Muscle layer of duodenum (tissue), 2 donors: ENCODE measurements around the gene PRAMEF18.
"Not testable (repeated sequence)": the region's sequence is repeated elsewhere in the genome, so short reads cannot be mapped to it uniquely, and the experiment has no call there.

ENCODE experiments used
- H3K27ac ChIP-seq: one replicate; pipeline ENCODE4 v1.7.0; 2013; ENCODE audit warnings: mild to moderate bottlenecking, low read length
- H3K27me3 ChIP-seq: one replicate; pipeline ENCODE4 v1.7.0; 2013; ENCODE audit warnings: low read depth, mild to moderate bottlenecking, control low read depth, low read length
- H3K36me3 ChIP-seq, 2 donors: one replicate each; pipeline ENCODE4 v1.7.0; 2013; ENCODE audit warnings: low read length in 2 of 2, control low read depth in 1 of 2, mild to moderate bottlenecking in 1 of 2; ENCODE audit not compliant: insufficient read depth in 2 of 2, control insufficient read depth in 1 of 2
- H3K4me1 ChIP-seq, 2 donors: one replicate each; pipeline ENCODE4 v1.7.0; 2013; ENCODE audit warnings: low read length in 2 of 2, mild to moderate bottlenecking in 2 of 2, control low read depth in 1 of 2, moderate library complexity in 1 of 2; ENCODE audit not compliant: insufficient read depth in 2 of 2, control insufficient read depth in 1 of 2
- H3K4me3 ChIP-seq, 2 donors: one replicate each; pipeline ENCODE4 v1.7.0; 2013; ENCODE audit warnings: low read length in 2 of 2, low read depth in 1 of 2, mild to moderate bottlenecking in 1 of 2
- H3K9me3 ChIP-seq, 2 donors: one replicate each; pipeline ENCODE4 v1.7.0; 2013; ENCODE audit warnings: low read length in 2 of 2, control low read depth in 1 of 2, mild to moderate bottlenecking in 1 of 2; ENCODE audit not compliant: control insufficient read depth in 1 of 2
- donor health status: healthy.

PRAMEF18 gene, protein sequence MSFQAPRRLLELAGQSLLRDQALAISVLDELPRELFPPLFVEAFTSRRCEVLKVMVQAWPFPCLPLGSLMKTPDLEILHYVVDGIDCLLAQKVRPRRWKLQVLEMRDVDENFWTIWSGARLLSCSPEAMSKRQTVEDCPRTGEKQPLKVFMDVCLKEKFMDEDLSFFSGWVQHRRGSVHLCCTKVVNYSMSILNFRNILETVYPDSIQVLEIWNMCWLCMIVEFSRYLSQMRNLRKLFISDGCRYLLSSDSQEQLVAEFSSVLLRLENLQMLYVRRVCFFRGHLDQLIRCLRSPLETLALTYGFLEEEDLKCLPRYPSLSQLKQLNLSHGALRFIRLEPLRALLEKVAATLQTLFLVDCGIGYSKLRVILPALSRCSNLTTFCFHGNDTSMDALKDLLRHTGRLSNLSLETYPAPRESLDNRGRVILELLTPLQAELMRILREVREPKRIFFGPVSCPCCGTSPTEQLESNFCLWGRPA

DNA sequence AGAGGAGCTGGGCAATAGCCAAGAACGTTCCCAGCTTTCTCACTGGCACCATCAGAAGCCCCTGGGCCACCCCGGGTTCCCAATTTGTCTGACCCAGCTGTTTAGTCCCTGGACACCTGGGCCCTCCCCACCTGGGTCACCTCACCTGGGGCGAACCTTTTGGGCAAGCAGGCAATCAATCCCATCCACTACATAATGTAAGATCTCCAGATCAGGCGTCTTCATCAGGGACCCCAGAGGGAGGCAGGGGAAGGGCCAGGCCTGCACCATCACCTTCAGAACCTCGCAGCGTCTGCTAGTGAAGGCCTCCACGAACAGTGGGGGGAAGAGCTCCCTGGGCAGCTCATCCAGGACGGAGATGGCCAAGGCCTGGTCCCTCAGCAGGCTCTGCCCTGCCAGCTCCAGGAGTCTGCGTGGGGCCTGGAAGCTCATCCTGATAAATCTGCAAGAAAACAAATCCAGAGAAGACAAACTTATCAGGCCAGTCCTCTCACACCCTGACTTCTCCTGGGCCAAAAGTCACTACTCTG is at the start of gene PRAMEF18:
Gene PRAMEF18, minus strand, starts transcription at position 480 of the 530 bp plus-strand sequence. Its CDS starts 48 bp downstream, at position 432.
- H3K27ac ChIP-seq, H3K36me3 ChIP-seq, H3K4me1 ChIP-seq, H3K9me3 ChIP-seq, H3K4me3 ChIP-seq, H3K27me3 ChIP-seq: not testable (repeated sequence)

DNA sequence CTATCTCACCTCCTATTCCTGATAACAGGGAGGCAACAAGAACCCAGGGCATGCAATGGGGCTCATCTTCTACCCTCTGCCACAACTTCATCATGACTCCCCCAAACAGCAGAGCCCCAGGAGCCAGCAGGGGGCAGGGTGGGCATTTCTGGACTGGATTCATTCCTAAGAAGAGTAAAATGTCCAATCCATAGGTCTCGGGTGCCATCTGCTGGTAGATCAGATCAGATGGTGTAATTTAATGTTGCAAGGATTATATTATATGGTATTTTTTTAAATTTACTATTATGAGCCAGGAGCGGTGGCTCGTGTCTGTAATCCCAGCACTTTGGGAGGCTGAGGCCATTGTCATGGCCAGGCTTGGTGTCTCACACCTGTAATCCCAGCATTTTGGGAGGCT is 39.2 kb upstream of the PRAMEF18 start:
- H3K4me1 ChIP-seq, H3K36me3 ChIP-seq, H3K27ac ChIP-seq, H3K9me3 ChIP-seq, H3K4me3 ChIP-seq, H3K27me3 ChIP-seq: not testable (repeated sequence)

DNA sequence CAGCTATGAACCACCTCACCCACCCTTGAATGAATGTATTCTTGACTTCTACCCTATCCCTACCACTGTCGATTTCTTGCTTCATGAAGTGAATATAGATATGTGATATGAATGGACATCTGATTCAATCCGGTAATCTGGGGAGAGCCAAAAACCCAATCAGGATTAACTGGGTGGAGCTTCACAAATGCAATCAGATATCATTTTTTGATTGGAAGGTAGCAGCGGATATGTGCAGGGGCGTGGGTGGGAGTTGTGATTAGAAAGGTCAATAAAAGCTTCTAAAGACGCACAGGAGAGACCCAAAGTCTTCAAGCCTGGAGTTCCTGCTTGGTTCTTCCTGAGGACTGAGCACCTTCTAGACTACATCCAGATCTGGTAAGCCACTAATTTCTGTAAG is 27.9 kb upstream of the PRAMEF18 start, which contains the start of gene PRAMEF5:
Gene PRAMEF5, plus strand, starts transcription at position 301 of the 400 bp plus-strand sequence. CDS start 5,071 bp downstream, outside the sequence.
- H3K4me1 ChIP-seq, H3K4me3 ChIP-seq, H3K9me3 ChIP-seq, H3K27ac ChIP-seq, H3K27me3 ChIP-seq, H3K36me3 ChIP-seq: not testable (repeated sequence)

DNA sequence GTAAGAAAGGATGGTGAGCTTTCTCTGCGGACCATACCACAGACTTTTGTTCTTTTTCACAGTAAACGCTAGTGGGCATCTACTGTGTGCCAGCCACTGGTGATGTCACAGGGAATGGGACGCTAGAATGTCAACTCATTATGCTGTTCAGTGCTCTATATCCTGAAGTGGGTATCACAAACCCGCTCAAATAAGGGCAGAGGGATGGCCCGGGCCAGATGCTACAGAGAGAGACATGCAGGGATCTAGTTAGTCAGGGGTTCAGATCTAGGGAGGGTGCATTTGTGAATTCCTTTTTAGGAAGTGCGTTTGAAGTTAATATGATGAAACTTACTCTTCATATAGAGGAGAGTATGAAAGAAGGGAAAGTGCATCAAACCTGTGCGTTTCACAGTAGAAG is 21.2 kb upstream of the PRAMEF18 start:
- H3K27me3 ChIP-seq, H3K36me3 ChIP-seq, H3K4me1 ChIP-seq, H3K4me3 ChIP-seq, H3K27ac ChIP-seq, H3K9me3 ChIP-seq: not testable (repeated sequence)

DNA sequence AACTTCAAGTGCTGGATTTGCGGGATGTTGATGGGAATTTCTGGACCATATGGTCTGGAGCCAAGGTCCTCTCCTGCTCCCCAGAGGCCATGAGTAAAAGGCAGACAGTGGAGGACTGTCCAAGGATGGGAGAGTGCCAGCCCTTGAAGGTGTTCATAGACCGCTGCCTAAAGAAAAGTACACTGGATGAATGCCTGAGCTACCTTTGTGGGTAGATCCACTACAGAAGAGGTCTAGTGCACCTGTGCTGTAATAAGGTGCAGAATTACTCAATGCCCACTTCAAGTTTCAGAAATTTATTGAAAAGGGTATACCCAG is 20.6 kb upstream of the PRAMEF18 start:
- not testable (repeated sequence) for H3K27me3 ChIP-seq, H3K36me3 ChIP-seq, H3K27ac ChIP-seq, H3K4me1 ChIP-seq, H3K4me3 ChIP-seq, H3K9me3 ChIP-seq

DNA sequence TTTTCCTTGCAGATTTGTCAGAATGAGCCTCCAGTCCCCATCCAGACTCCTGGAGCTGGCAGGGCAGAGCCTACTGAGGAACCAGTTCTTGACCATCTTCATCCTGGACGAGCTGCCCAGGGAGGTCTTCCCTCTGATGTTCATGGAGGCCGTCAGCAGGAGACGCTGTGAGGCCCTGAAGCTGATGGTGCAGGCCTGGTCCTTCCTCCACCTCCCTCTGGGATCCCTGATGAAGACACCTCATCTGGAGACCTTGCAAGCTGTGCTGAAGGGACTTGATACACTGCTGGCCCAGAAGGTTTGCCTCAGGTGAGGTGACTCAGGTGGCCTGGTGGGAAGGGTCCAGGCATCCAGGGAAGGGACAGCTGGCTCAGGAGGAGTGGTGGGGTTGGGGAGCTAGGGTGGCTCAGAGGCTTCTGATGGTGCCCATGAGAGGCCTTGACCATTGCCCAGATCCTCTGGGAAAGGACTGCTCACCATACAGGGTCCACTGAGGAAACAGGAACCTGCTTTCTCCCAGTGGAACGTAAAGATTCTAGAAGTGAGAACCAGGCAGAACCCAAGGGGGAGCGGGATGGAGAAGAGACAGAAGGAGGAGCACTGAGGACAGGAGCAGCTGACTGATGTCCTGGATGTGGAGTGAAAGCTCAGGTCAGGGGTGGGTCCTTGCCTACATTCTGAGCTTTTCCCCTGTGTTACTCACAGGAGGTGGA is 20.0 kb upstream of the PRAMEF18 start:
- not testable (repeated sequence) for H3K27ac ChIP-seq

DNA sequence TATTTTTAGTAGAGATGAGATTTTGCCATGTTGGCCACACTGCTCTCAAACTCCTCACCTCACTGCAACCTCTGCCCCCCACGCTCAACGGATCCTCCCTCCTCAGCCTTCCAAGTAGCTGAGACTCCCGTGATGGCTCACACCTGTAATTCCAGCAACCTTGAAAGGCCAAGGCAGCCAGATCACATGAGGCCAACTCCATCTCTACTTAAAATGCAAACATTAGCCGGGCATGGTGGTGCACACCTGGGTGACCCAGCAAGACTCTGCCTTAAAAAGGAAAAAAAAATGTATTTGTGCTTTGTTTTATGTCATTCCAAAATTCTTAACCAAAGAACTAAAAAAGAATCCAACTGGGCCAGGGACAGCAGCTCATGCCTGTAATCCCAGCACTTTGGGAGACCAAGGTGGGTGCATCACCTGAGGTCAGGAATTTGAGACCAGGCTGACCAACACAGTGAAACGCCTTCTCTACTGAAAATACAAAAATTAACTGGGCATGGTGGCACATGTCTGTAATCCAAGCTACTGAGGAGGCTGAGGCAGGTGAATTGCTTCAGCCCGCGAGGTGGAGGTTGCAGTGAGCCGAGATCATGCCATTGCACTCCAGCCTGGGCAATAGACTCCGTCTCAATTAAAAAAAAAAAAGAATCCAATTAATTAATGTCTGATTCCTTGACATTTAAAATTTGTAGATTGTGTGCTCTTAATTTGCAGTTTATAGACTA is 17.7 kb upstream of the PRAMEF18 start:
- H3K4me1 ChIP-seq, H3K27me3 ChIP-seq, H3K27ac ChIP-seq, H3K36me3 ChIP-seq, H3K4me3 ChIP-seq, H3K9me3 ChIP-seq: not testable (repeated sequence)

More for the DNA sequence above, 20.0 kb upstream of the PRAMEF18 start:
- not testable (repeated sequence) for H3K36me3 ChIP-seq, H3K9me3 ChIP-seq, H3K4me1 ChIP-seq, H3K27me3 ChIP-seq, H3K4me3 ChIP-seq

DNA sequence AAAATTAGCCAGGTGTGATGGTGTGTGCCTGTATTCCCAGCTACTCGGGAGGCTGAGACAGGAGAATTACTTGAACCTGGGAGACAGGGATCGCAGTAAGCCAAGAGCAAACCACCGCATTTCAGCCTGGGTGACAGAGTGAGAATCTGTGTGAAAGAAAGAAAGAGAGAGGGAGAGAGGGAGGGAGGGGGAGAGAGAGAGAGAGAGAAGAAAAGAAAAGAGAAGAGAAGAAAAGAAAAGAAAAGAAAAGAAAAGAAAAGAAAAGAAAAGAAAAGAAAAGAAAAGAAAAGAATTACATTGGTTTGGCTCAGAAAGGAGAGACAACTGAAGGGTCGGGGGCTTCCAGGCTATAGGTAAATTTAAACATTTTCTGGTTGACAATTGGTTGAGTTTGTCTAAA is 13.7 kb upstream of the PRAMEF18 start:
- not testable (repeated sequence) for H3K9me3 ChIP-seq

DNA sequence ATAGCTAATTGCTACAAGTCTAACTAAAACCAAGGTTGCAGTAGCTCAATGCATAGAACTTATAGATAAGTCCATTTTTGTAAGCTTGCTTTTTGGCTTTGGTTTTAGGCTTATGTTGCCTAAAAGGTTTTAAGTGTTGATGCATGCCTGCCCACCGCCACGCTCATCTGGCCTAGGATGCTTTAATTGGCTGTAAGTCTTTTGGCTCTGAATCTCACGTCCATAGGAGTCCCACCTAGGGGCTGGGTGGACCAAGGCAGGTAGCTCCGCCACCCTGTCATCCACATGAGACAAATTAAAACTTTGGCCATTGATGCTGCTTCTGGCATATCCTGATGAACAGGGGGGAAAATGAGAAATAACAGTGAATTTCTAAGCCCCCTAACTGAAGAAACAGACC is 11.6 kb upstream of the PRAMEF18 start:
- not testable (repeated sequence) for H3K27ac ChIP-seq, H3K4me3 ChIP-seq, H3K36me3 ChIP-seq, H3K9me3 ChIP-seq, H3K4me1 ChIP-seq, H3K27me3 ChIP-seq

More for the DNA sequence above, 13.7 kb upstream of the PRAMEF18 start:
- not testable (repeated sequence) for H3K27ac ChIP-seq, H3K4me3 ChIP-seq, H3K27me3 ChIP-seq, H3K36me3 ChIP-seq, H3K4me1 ChIP-seq

DNA sequence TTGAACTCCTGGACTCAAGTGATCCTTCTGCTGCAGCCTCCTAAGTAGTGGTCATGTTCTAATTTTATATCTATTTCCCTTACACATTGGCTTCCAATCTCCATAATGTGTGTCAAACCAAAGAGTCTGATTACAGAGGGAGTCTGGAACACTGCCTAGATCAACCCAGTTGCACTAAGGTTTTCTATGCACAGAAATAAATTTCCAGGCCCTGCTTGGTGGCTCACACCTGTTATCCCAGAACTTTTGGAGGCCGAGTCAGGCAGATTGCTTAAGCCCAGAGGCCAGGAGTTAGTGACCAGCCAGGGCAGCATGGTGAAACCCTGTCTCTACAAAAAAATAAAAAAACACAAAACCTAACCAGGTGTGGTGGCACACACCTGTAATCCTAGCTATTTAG is 8.1 kb upstream of the PRAMEF18 start:
- not testable (repeated sequence) for H3K27ac ChIP-seq, H3K36me3 ChIP-seq, H3K4me3 ChIP-seq, H3K27me3 ChIP-seq, H3K9me3 ChIP-seq, H3K4me1 ChIP-seq

DNA sequence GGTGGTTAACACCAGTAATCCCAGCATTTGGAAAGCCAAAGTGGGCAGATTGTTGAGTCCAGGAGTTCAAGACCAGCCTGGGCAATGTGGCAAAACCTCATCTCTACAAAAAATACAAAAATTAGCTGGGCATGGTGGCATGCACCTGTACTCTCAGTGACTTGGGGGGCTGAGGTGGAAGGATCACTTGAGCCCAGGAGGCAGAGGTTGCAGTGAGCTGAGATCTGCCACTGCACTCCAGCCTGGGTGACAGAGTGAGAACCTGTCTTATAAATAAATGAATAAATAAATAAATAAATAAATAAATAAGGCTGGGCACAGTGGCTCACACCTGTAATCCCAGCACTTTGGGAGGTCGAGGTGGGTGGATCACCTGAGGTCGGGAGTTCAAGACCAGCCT is 6.1 kb upstream of the PRAMEF18 start:
- not testable (repeated sequence) for H3K27ac ChIP-seq, H3K9me3 ChIP-seq, H3K27me3 ChIP-seq, H3K4me1 ChIP-seq, H3K4me3 ChIP-seq, H3K36me3 ChIP-seq
